ENCODE data around the gene APP.

APP gene

GRCh38 chr21:26177746-26178426 lies 7.3 kb upstream of the APP start:
- DNase-seq (ENCODE audit: low spot score) = no peak
- in situ Hi-C loops (cut with MboI; ENCODE audit: low pct_unique_long_range_greater_than_20kb, low sequenced_read_pairs, unreplicated experiment) = no loop called here
- no peak for TF ChIP-seq CTCF (IDR thresholded peaks at IDR 0.05; ENCODE audit: extremely low read depth, insufficient read depth, missing control alignments)

DNA sequence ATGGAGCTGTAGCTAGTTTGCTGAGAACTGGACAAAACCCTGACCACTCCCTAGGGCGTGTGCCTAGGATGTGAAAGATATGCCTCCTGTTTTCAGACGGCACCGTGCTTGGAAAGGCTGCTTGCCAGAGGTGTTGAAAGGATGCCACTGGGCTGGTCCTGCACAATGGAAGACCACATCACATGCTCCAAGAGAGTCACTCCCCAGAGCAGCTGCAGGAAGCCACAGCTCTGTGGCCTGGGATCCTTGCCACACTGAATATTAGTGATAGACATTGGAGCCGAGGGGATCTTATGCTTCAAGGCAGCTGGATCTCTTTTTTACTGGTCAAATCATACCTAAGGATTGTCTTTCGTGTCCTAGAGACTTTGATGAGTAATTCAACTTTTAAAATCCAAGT lies 6.6 kb upstream of the APP start:
- no peak for DNase-seq (ENCODE audit: low spot score)
- no peak for TF ChIP-seq CTCF (IDR thresholded peaks at IDR 0.05; ENCODE audit: extremely low read depth, insufficient read depth, missing control alignments)
- in situ Hi-C loops (cut with MboI; ENCODE audit: low pct_unique_long_range_greater_than_20kb, low sequenced_read_pairs, unreplicated experiment) = no loop called here

GRCh38 chr21:26171258-26172100 lies 909 bp upstream of the APP start:
- in situ Hi-C loops (cut with MboI; ENCODE audit: low pct_unique_long_range_greater_than_20kb, low sequenced_read_pairs, unreplicated experiment) = loop anchor here (25.0 kb wide), 1 partner anchor 284 kb away; no protein-coding TSS in a partner anchor
- DNase-seq (ENCODE audit: low spot score) = no peak
- TF ChIP-seq CTCF (IDR thresholded peaks at IDR 0.05; ENCODE audit: extremely low read depth, insufficient read depth, missing control alignments) = no peak

GRCh38 chr21:26169611-26170470 lies 729 bp downstream of the APP start:
- TF ChIP-seq CTCF (IDR thresholded peaks at IDR 0.05; ENCODE audit: extremely low read depth, insufficient read depth, missing control alignments) = no peak
- in situ Hi-C loops (cut with MboI; ENCODE audit: low pct_unique_long_range_greater_than_20kb, low sequenced_read_pairs, unreplicated experiment) = loop anchor here (25.0 kb wide), 1 partner anchor 283 kb away; no protein-coding TSS in a partner anchor
- peak; percentile 72 for DNase-seq (ENCODE audit: low spot score)

DNA sequence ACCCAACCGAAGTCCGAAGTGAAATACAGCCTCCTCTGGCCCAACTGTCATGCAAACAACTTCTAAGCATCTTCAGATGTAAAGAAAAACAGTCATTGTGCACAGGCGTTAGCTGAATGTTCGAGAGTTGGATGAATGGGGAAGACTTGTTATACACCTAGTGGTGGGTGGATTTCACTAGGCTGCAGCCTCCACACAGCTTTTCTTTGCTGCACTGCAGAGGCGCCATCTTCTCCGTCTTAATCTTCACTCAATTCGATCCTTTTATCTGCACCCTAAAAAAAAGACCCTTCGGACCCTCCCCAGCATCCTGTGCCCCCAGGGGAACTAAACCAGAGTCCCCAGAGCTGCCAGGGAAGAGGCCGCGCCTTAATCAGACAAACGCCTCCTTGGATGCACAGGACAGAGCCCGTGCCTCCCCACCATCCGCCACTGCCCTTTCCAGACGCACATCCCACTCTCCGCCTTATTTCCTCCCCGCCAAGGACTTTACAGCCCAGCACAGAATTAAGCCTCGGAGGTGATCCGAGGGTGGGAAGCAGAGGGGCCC lies 1.4 kb downstream of the APP start:
- in situ Hi-C loops (cut with MboI; ENCODE audit: low pct_unique_long_range_greater_than_20kb, low sequenced_read_pairs, unreplicated experiment) = loop anchor here (25.0 kb wide), 1 partner anchor 282 kb away; no protein-coding TSS in a partner anchor
- peak; percentile 79 for DNase-seq (ENCODE audit: low spot score)
- TF ChIP-seq CTCF (IDR thresholded peaks at IDR 0.05; ENCODE audit: extremely low read depth, insufficient read depth, missing control alignments) = no peak

- TF ChIP-seq CTCF (IDR thresholded peaks at IDR 0.05; ENCODE audit: extremely low read depth, insufficient read depth, missing control alignments) = no peak
- in situ Hi-C loops (cut with MboI; ENCODE audit: low pct_unique_long_range_greater_than_20kb, low sequenced_read_pairs, unreplicated experiment) = loop anchor here (25.0 kb wide), 1 partner anchor 281 kb away; no protein-coding TSS in a partner anchor
- DNase-seq (ENCODE audit: low spot score) = no peak
Measured at GRCh38 chr21:26168371-26168770, 2.2 kb downstream of the APP start.

All from GM13977 (cell line).